ENCODE measurements around the gene PLCG2. TPM values are rescaled to one million over a fixed set of nuclear protein-coding genes. Genes with fewer than 3 reads are reported as not detected.

PLCG2 gene
- total RNA-seq, 1 donor from 2014 or later = 8.4 TPM

- Histone ChIP-seq H3K9ac (ENCODE audit: low read depth in 1 of 3, low read length in 3 of 3) (no peak overlapping the region), H3K36me3 (ENCODE audit: control insufficient read depth in 3 of 3, insufficient read depth in 3 of 3, low read length in 3 of 3) (peaks cover 0 to 2% (median 0%) of the 10 kb centered on the region in 3 donors), H3K27ac (ENCODE audit: low read depth, low read length) (no peak overlapping the region), H3K27me3 (ENCODE audit: control insufficient read depth in 3 of 3, insufficient read depth in 3 of 3, low read length in 3 of 3) (no peaks in the 10 kb centered on the region), H3K9me3 (ENCODE audit: control insufficient read depth in 3 of 3, low read length in 3 of 3) (no peaks in the 10 kb centered on the region), H3K4me3 (ENCODE audit: low read length in 3 of 3) (no peak overlapping the region), H3K4me1 (ENCODE audit: control insufficient read depth in 3 of 3, insufficient read depth in 3 of 3, low read length in 3 of 3) (no peaks in the 10 kb centered on the region)
These were observed 142.9 kb downstream of the PLCG2 start for GRCh38 chr16:81921843-81922584.

DNA sequence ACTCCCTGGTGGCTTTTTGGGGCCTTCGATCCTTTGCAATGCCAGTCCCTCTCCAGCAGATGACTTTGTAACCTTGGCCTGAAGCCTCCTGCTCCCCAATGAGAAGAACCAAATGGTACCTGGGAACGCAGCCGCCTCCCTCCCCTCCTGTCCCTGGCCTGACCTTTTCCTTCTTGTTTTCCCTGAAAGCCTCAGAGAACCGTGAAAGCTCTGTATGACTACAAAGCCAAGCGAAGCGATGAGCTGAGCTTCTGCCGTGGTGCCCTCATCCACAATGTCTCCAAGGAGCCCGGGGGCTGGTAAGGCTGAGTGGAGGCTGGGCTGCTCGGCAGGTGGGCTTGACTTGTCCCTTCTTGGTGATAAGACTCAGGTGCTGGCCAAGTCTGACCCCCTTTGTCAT, 144.2 kb downstream of the PLCG2 start:
- Histone ChIP-seq H3K36me3 (ENCODE audit: control insufficient read depth in 3 of 3, insufficient read depth in 3 of 3, low read length in 3 of 3) (peaks cover 0 to 2% (median 0%) of the 10 kb centered on the region in 3 donors), H3K4me1 (ENCODE audit: control insufficient read depth in 3 of 3, insufficient read depth in 3 of 3, low read length in 3 of 3) (no peaks in the 10 kb centered on the region), H3K9me3 (ENCODE audit: control insufficient read depth in 3 of 3, low read length in 3 of 3) (no peaks in the 10 kb centered on the region), H3K4me3 (ENCODE audit: low read length in 3 of 3) (no peak overlapping the region), H3K27ac (ENCODE audit: low read depth, low read length) (no peak overlapping the region), H3K9ac (ENCODE audit: low read depth in 1 of 3, low read length in 3 of 3) (no peak overlapping the region), H3K27me3 (ENCODE audit: control insufficient read depth in 3 of 3, insufficient read depth in 3 of 3, low read length in 3 of 3) (no peaks in the 10 kb centered on the region)

DNA sequence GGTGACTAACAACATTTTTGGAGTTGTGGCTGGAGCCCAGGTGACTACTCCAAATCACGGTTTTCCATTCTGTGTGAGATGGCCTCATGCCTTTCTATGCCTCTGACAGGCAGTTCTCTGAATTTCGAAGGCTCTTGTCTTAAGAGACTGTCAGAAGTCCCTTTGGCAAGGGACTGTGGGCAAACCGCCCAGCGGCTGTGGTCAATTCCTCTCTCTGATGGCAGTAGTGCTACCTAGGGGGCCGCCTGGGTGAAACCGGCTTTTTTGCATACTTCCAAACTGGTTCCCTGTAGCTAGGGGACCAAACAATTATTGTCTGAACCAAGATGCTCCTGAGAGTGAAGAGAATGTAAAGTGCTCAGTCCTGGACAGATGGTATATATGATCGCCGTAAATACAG, 145.9 kb downstream of the PLCG2 start:
- H3K36me3 ChIP-seq (ENCODE audit: control insufficient read depth in 3 of 3, insufficient read depth in 3 of 3, low read length in 3 of 3) = peaks cover 0 to 6% (median 0%) of the 10 kb centered on the region in 3 donors

DNA sequence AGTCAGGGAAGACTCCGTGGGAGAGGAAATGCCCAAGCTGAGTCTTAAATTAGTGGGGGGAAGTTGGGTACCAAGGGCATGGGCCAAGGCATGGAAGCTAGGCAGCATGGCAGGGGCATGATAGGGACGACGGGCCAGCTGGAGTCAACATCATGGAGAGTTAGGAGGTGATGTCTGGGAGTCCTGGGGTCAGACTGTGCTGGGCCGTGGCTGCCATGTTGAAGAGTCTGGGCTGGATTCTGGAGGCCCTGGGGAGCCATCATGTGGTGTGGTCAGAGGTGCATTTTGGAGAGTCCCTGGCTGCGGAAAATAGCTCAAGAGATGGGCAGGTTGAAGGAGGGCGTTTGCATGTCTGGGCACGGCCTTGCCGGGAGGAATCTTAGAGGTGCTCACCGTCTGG, 146.9 kb downstream of the PLCG2 start:
- Histone ChIP-seq H3K36me3 (ENCODE audit: control insufficient read depth in 3 of 3, insufficient read depth in 3 of 3, low read length in 3 of 3) (peaks cover 0 to 6% (median 0%) of the 10 kb centered on the region in 3 donors), H3K9ac (ENCODE audit: low read depth in 1 of 3, low read length in 3 of 3) (no peak overlapping the region), H3K27ac (ENCODE audit: low read depth, low read length) (no peak overlapping the region), H3K27me3 (ENCODE audit: control insufficient read depth in 3 of 3, insufficient read depth in 3 of 3, low read length in 3 of 3) (no peaks in the 10 kb centered on the region), H3K4me1 (ENCODE audit: control insufficient read depth in 3 of 3, insufficient read depth in 3 of 3, low read length in 3 of 3) (no peaks in the 10 kb centered on the region), H3K4me3 (ENCODE audit: low read length in 3 of 3) (no peak overlapping the region), H3K9me3 (ENCODE audit: control insufficient read depth in 3 of 3, low read length in 3 of 3) (no peaks in the 10 kb centered on the region)

More for the DNA sequence above, 145.9 kb downstream of the PLCG2 start:
- Histone ChIP-seq H3K27me3 (ENCODE audit: control insufficient read depth in 3 of 3, insufficient read depth in 3 of 3, low read length in 3 of 3) (no peaks in the 10 kb centered on the region), H3K4me3 (ENCODE audit: low read length in 3 of 3) (no peak overlapping the region), H3K9ac (ENCODE audit: low read depth in 1 of 3, low read length in 3 of 3) (no peak overlapping the region), H3K27ac (ENCODE audit: low read depth, low read length) (no peak overlapping the region), H3K9me3 (ENCODE audit: control insufficient read depth in 3 of 3, low read length in 3 of 3) (no peaks in the 10 kb centered on the region), H3K4me1 (ENCODE audit: control insufficient read depth in 3 of 3, insufficient read depth in 3 of 3, low read length in 3 of 3) (no peaks in the 10 kb centered on the region)

GRCh38 chr16:81927561-81928185, 148.6 kb downstream of the PLCG2 start:
- no peak overlapping the region for H3K4me3 ChIP-seq (ENCODE audit: low read length in 3 of 3)
- peaks cover 0 to 5% (median 0%) of the 10 kb centered on the region in 3 donors for H3K27me3 ChIP-seq (ENCODE audit: control insufficient read depth in 3 of 3, insufficient read depth in 3 of 3, low read length in 3 of 3)
- H3K4me1 ChIP-seq (ENCODE audit: control insufficient read depth in 3 of 3, insufficient read depth in 3 of 3, low read length in 3 of 3) = no peaks in the 10 kb centered on the region
- no peak overlapping the region for H3K9ac ChIP-seq (ENCODE audit: low read depth in 1 of 3, low read length in 3 of 3)
- no peaks in the 10 kb centered on the region for H3K9me3 ChIP-seq (ENCODE audit: control insufficient read depth in 3 of 3, low read length in 3 of 3)
- H3K36me3 ChIP-seq (ENCODE audit: control insufficient read depth in 3 of 3, insufficient read depth in 3 of 3, low read length in 3 of 3) = peaks cover 0 to 6% (median 0%) of the 10 kb centered on the region in 3 donors
- H3K27ac ChIP-seq (ENCODE audit: low read depth, low read length) = no peak overlapping the region

- Histone ChIP-seq H3K9ac (ENCODE audit: low read depth in 1 of 3, low read length in 3 of 3) (no peak overlapping the region), H3K27ac (ENCODE audit: low read depth, low read length) (no peak overlapping the region), H3K4me1 (ENCODE audit: control insufficient read depth in 3 of 3, insufficient read depth in 3 of 3, low read length in 3 of 3) (no peaks in the 10 kb centered on the region), H3K9me3 (ENCODE audit: control insufficient read depth in 3 of 3, low read length in 3 of 3) (no peaks in the 10 kb centered on the region), H3K27me3 (ENCODE audit: control insufficient read depth in 3 of 3, insufficient read depth in 3 of 3, low read length in 3 of 3) (peaks cover 0 to 5% (median 0%) of the 10 kb centered on the region in 3 donors), H3K36me3 (ENCODE audit: control insufficient read depth in 3 of 3, insufficient read depth in 3 of 3, low read length in 3 of 3) (peaks cover 0 to 6% (median 0%) of the 10 kb centered on the region in 3 donors), H3K4me3 (ENCODE audit: low read length in 3 of 3) (no peak overlapping the region)
These were observed 149.3 kb downstream of the PLCG2 start for GRCh38 chr16:81928271-81928918.

- H3K4me3 ChIP-seq (ENCODE audit: low read length in 3 of 3) = no peak overlapping the region
- H3K9me3 ChIP-seq (ENCODE audit: control insufficient read depth in 3 of 3, low read length in 3 of 3) = no peaks in the 10 kb centered on the region
- H3K4me1 ChIP-seq (ENCODE audit: control insufficient read depth in 3 of 3, insufficient read depth in 3 of 3, low read length in 3 of 3) = no peaks in the 10 kb centered on the region
- peaks cover 0 to 6% (median 0%) of the 10 kb centered on the region in 3 donors for H3K36me3 ChIP-seq (ENCODE audit: control insufficient read depth in 3 of 3, insufficient read depth in 3 of 3, low read length in 3 of 3)
- no peak overlapping the region for H3K9ac ChIP-seq (ENCODE audit: low read depth in 1 of 3, low read length in 3 of 3)
- H3K27ac ChIP-seq (ENCODE audit: low read depth, low read length) = no peak overlapping the region
- H3K27me3 ChIP-seq (ENCODE audit: control insufficient read depth in 3 of 3, insufficient read depth in 3 of 3, low read length in 3 of 3) = peaks cover 0 to 9% (median 0%) of the 10 kb centered on the region in 3 donors
These were observed 149.9 kb downstream of the PLCG2 start for GRCh38 chr16:81928975-81929374.

GRCh38 chr16:81929841-81930240, 150.8 kb downstream of the PLCG2 start:
- peaks cover 0 to 6% (median 0%) of the 10 kb centered on the region in 3 donors for H3K36me3 ChIP-seq (ENCODE audit: control insufficient read depth in 3 of 3, insufficient read depth in 3 of 3, low read length in 3 of 3)
- H3K4me3 ChIP-seq (ENCODE audit: low read length in 3 of 3) = no peak overlapping the region
- H3K4me1 ChIP-seq (ENCODE audit: control insufficient read depth in 3 of 3, insufficient read depth in 3 of 3, low read length in 3 of 3) = no peaks in the 10 kb centered on the region
- peaks cover 0 to 9% (median 0%) of the 10 kb centered on the region in 3 donors for H3K27me3 ChIP-seq (ENCODE audit: control insufficient read depth in 3 of 3, insufficient read depth in 3 of 3, low read length in 3 of 3)
- H3K27ac ChIP-seq (ENCODE audit: low read depth, low read length) = no peak overlapping the region
- no peak overlapping the region for H3K9ac ChIP-seq (ENCODE audit: low read depth in 1 of 3, low read length in 3 of 3)
- no peaks in the 10 kb centered on the region for H3K9me3 ChIP-seq (ENCODE audit: control insufficient read depth in 3 of 3, low read length in 3 of 3)

- H3K9me3 ChIP-seq (ENCODE audit: control insufficient read depth in 3 of 3, low read length in 3 of 3) = no peaks in the 10 kb centered on the region
- no peak overlapping the region for H3K27ac ChIP-seq (ENCODE audit: low read depth, low read length)
- no peak overlapping the region for H3K9ac ChIP-seq (ENCODE audit: low read depth in 1 of 3, low read length in 3 of 3)
- no peak overlapping the region for H3K4me3 ChIP-seq (ENCODE audit: low read length in 3 of 3)
- H3K4me1 ChIP-seq (ENCODE audit: control insufficient read depth in 3 of 3, insufficient read depth in 3 of 3, low read length in 3 of 3) = no peaks in the 10 kb centered on the region
- peaks cover 0 to 6% (median 0%) of the 10 kb centered on the region in 3 donors for H3K36me3 ChIP-seq (ENCODE audit: control insufficient read depth in 3 of 3, insufficient read depth in 3 of 3, low read length in 3 of 3)
- H3K27me3 ChIP-seq (ENCODE audit: control insufficient read depth in 3 of 3, insufficient read depth in 3 of 3, low read length in 3 of 3) = peaks cover 0 to 9% (median 0%) of the 10 kb centered on the region in 3 donors
These were observed 152.8 kb downstream of the PLCG2 start for GRCh38 chr16:81931927-81932326.

- Histone ChIP-seq H3K9ac (ENCODE audit: low read depth in 1 of 3, low read length in 3 of 3) (no peak overlapping the region), H3K4me3 (ENCODE audit: low read length in 3 of 3) (no peak overlapping the region), H3K36me3 (ENCODE audit: control insufficient read depth in 3 of 3, insufficient read depth in 3 of 3, low read length in 3 of 3) (peaks cover 0 to 6% (median 2%) of the 10 kb centered on the region in 3 donors), H3K27me3 (ENCODE audit: control insufficient read depth in 3 of 3, insufficient read depth in 3 of 3, low read length in 3 of 3) (peaks cover 0 to 9% (median 2%) of the 10 kb centered on the region in 3 donors), H3K4me1 (ENCODE audit: control insufficient read depth in 3 of 3, insufficient read depth in 3 of 3, low read length in 3 of 3) (no peaks in the 10 kb centered on the region), H3K9me3 (ENCODE audit: control insufficient read depth in 3 of 3, low read length in 3 of 3) (no peaks in the 10 kb centered on the region), H3K27ac (ENCODE audit: low read depth, low read length) (no peak overlapping the region)
These were observed 153.6 kb downstream of the PLCG2 start for GRCh38 chr16:81932668-81933067.

All from skeletal muscle tissue (tissue), 4 donors.